HG03432 (cell line): Measurements from ENCODE around the gene THUMPD2.
A peak's percentile ranks its signal among the peaks of the same experiment; 100 is the strongest.

Source experiments
- ATAC-seq: cut with Tn5 transposase; IDR thresholded peaks from one replicate; pipeline ENCODE4 v1.9.1; 2021; ENCODE audit warnings: mild to moderate bottlenecking, moderate library complexity; ENCODE audit not compliant: unreplicated experiment

THUMPD2 gene

GRCh38 chr2:39757156-39757555 is 21.9 kb downstream of the THUMPD2 start:
- ATAC-seq, result no peak

GRCh38 chr2:39755466-39755865 is 23.6 kb downstream of the THUMPD2 start:
- ATAC-seq, result no peak

DNA sequence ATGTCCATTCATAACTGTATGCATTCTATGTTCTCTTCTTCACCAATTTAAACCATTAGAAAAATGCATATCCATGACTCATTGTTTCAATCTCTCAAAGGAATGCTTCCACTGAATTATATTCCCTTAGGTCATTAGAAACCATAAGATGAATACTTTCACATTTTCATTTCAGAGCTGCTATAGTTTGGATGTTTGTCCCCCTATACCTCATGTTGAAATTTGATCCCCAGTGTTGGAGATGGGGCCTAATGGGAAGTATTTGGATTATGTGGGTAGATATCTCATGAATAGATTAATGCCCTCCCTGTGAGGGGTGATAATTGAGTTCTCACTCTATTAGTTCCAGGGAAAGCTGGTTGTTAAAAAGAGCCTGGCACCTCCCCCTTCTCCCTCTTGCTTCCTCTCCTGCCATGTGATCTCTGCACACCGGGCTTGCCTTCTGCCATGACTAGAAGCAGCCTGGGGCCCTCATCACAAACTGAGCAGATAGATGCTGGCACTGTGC is 35.7 kb downstream of the THUMPD2 start:
- ATAC-seq, result no peak

DNA sequence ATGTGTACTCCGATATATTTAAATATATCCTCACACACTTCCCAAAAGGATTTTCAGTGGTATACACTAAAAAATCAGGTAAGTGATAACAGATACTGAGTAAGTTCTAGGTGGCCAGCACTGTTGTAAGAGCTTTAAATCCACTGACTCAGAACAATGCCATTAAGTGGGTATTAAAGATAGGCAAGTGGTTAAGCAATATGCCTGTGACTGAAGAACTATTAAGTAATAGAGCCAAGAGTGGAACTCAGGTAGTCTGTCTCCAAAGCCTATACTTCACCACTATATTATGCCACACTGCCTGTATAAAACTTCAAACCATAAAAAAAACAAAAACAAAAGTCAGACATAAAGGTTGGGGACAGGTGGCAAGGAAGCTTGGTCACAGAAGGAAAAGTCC is 37.2 kb downstream of the THUMPD2 start:
- ATAC-seq, result no peak

- no peak for ATAC-seq
Observed at GRCh38 chr2:39739386-39739785, 39.7 kb downstream of the THUMPD2 start.

- ATAC-seq, result no peak
Observed at GRCh38 chr2:39738936-39739335, 40.1 kb downstream of the THUMPD2 start.

- ATAC-seq, result no peak
Observed at GRCh38 chr2:39737661-39738060, 41.4 kb downstream of the THUMPD2 start.

DNA sequence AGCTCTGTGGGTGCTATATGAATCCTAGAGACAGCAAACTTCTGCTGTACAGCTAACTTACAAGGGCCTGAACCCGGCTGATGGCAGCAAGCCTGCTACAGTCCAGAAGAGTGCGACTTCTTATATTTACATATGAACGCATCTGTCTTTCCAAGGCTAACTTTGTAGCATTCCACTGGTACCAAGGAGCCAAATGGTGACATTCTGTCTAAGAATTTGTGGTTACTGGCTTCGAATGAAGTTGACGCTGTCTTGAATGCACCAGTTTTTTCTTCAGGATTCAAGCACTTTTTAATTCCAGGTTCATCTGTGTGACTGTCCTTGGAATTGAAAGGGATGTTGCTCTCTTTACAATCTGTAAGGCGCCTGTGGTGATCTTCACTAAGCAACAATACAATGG is 42.4 kb downstream of the THUMPD2 start:
- no peak for ATAC-seq

GRCh38 chr2:39735648-39736047 is 43.4 kb downstream of the THUMPD2 start:
- no peak for ATAC-seq

DNA sequence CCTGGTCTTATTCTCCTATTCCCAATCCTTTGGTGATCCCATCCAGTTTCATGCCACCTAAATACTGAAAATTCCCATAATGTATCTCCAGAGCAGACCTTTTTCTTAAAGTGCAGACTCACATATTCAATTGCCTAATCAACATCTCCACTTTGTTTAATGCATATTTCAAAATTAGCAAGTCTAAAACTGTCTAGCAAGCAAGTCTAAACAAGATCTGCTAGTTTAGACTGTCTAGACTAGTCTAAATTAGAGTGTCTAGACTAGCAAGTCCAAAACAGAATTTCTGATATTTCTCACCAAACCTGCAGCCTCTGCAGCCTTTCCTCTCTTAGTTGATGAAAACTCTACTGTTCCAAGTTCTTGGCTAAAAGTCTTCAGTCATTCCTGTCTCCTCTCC is 44.6 kb downstream of the THUMPD2 start:
- ATAC-seq, result no peak

GRCh38 chr2:39733070-39733674 is 45.9 kb downstream of the THUMPD2 start:
- ATAC-seq, result no peak

DNA sequence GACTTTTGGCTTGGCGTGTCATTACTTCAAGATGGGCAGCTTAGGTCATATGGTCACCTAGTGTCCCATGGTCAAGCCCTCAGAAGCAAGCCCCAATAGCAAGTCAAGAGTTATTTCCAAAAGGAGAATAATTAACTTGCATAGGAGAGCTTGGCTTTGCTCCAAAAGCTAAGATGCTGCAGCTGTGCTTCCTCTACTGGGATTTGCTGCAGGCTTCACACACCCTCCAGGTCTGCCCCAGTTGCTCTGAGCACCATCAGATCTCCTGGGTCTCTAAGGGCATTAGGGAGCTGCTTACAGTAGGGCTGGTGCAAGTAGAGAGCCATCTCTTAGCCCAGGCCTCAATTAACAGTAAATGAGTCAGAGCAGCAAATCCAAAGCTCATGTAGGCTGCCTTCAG is 46.6 kb downstream of the THUMPD2 start:
- no peak for ATAC-seq

GRCh38 chr2:39731546-39731945 is 47.5 kb downstream of the THUMPD2 start:
- no peak for ATAC-seq

- ATAC-seq, result peak; percentile 57
Observed at GRCh38 chr2:39730685-39731302, 48.3 kb downstream of the THUMPD2 start.

DNA sequence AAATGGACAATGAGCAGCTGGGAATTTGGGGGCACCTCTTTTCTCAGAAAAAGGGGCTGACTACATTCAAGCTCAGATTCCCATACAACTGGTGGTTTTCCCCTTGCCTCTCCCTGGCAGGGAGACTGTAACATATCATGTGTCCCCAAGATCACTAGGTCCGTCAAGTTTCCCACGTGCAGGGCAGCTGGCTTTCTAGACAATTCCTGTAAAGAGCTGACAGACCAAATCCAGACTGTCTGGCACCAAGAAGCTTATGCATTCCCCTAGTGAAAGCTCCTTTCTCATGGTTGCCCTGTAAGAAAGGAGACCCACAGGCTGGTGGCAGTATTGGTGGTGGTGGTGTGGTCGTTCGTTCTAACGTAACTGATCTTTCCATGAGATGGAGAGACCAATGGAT is 48.8 kb downstream of the THUMPD2 start:
- ATAC-seq, result no peak

- no peak for ATAC-seq
Observed at GRCh38 chr2:39728941-39729351, 50.1 kb downstream of the THUMPD2 start.

GRCh38 chr2:39728085-39728484 is 51.0 kb downstream of the THUMPD2 start:
- peak; percentile 51 for ATAC-seq

DNA sequence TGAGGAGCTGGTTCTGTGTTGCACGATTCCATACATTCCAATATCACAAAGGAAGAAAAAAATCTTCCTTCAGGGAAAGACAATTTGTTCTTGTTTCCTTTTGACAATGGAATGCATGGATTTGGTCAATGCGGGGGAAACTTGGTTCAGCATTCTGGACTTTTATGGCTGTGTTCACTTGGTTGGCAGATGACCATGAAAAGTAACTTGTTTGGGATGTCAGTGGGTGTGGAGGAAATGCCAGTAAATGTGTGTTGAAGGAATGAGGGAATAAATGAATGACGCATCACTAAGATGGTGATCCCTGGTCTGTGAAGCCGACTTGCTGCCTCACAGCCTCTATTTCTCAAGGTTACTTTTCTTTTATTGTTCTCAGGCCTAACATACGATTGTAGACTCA is 53.7 kb downstream of the THUMPD2 start:
- ATAC-seq, result no peak

DNA sequence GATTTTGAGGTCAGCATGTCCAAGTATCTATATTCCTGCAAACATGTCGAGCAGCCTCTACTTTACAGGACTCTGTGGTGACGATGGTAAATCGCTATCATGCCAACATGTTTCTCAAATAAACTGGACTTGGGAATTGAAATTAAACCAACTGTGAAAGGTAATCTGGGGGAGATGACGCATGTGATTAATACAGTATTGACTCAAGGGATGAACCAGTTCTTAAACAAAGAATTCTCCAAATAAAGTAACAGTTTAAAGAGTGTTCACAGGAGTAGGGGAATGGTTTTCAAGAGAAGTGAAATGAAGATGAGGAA is 54.3 kb downstream of the THUMPD2 start:
- ATAC-seq, result no peak

DNA sequence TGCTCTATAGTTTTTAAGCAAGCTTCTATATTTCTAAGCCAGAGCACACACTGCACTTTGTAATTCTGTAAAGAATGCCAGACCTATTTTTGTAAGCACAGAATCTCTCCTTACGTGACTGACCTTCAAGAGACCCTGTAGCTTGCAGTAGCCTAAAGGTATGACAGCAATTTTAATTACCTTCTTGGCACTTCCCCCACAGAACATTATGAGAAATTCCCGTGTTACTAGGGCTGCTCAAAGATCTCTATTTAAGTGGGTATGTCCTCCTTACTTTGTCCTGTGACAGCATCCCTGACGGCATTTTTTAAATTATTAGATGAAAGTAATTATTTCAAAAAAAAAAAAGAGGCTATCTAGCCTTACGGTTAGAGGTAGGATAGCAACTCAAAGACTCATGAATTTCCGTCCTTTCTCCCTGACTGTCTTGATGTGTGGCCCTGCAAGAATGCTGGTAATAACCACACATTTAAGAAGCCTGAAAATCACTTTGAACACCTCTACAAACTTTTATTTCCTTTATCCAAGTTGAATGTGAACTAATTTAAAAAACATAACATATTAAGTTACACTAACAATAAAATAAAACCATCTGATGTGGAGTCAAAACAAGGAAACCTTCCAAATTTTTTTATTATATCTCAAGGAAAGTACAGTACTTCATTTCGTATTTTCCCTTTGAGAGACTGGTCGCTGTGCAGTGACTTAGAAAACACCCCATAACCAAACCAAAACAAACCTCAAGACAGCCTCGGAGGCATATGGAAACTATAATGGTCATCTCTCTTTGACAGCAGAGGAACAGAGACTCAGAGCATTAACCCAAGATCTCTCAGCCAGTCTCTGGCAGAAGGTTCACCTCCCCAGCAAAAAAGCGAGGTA is 54.9 kb downstream of the THUMPD2 start:
- ATAC-seq, result no peak

DNA sequence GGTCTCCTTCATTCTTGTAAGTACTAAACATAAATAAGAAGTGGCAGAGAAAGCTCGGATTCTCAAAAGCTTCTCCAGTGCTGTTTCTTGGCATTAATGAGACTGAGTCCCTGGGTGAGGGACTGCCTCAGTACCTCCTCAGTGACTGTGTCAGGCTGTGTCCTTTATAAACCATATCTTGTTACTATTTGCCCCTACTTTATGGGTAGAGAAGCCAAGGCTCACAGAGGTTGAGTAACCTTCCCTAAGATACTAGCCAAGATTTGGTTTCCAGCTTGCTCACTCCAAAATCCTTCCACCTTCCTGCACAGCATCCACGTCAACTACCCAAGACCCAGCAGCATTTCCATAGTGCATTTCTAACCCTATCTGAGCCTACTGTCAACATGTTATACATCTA is 55.6 kb downstream of the THUMPD2 start:
- ATAC-seq, result no peak

DNA sequence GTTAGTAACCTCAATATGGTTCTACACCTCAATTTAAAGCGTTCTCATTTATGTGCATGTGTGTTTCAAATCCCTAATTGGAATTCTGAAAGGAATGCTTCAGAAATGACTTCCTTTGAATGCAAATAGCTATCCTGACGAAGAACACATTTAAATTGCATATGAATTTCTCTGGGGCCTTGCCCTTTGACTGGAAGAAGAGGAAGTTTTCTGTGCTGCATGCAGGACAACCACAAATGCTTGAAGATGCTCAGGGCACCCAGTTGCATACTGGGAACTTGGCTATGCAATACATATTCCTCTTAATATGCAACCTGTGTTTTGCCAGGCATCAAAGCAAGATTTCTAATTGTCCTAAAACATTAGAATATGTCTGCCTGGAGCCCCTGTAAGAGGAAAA is 58.1 kb downstream of the THUMPD2 start:
- ATAC-seq, result no peak
